GM19397 (cell line): ENCODE results near the gene TSPAN18.

Experiments
- ATAC-seq: cut with Tn5 transposase; IDR thresholded peaks from one replicate; pipeline ENCODE4 v1.9.1; 2021; ENCODE audit warnings: mild to moderate bottlenecking, moderate library complexity; ENCODE audit not compliant: unreplicated experiment

The TSPAN18 gene

GRCh38 chr11:44817207-44817949, 90.6 kb downstream of the TSPAN18 start:
- no peak for ATAC-seq

- ATAC-seq = no peak
Measured at GRCh38 chr11:44818110-44818509, 91.3 kb downstream of the TSPAN18 start.

- ATAC-seq = no peak
Measured at GRCh38 chr11:44819346-44819745, 92.6 kb downstream of the TSPAN18 start.

- no peak for ATAC-seq
Measured at GRCh38 chr11:44822369-44822768, 95.6 kb downstream of the TSPAN18 start.

GRCh38 chr11:44823006-44823405, 96.2 kb downstream of the TSPAN18 start:
- no peak for ATAC-seq

- no peak for ATAC-seq
Measured at GRCh38 chr11:44823868-44824267, 97.1 kb downstream of the TSPAN18 start.

- no peak for ATAC-seq
Measured at GRCh38 chr11:44824300-44824704, 97.5 kb downstream of the TSPAN18 start.

GRCh38 chr11:44825058-44825785, 98.5 kb downstream of the TSPAN18 start:
- ATAC-seq = no peak

GRCh38 chr11:44826922-44827643, 100.3 kb downstream of the TSPAN18 start:
- no peak for ATAC-seq

- no peak for ATAC-seq
Measured at GRCh38 chr11:44828296-44828695, 101.5 kb downstream of the TSPAN18 start.

GRCh38 chr11:44829838-44830237, 103.1 kb downstream of the TSPAN18 start:
- ATAC-seq = no peak

- no peak for ATAC-seq
Measured at GRCh38 chr11:44831605-44832394, 105.0 kb downstream of the TSPAN18 start.

GRCh38 chr11:44832452-44832851, 105.7 kb downstream of the TSPAN18 start:
- no peak for ATAC-seq

- ATAC-seq = no peak
Measured at GRCh38 chr11:44833221-44833876, 106.6 kb downstream of the TSPAN18 start.

GRCh38 chr11:44833877-44834452, 107.2 kb downstream of the TSPAN18 start:
- ATAC-seq = no peak

GRCh38 chr11:44834846-44835245, 108.1 kb downstream of the TSPAN18 start:
- ATAC-seq = no peak

GRCh38 chr11:44835296-44835695, 108.5 kb downstream of the TSPAN18 start:
- ATAC-seq = no peak

GRCh38 chr11:44835938-44836337, 109.2 kb downstream of the TSPAN18 start:
- no peak for ATAC-seq

- no peak for ATAC-seq
Measured at GRCh38 chr11:44837661-44838060, 110.9 kb downstream of the TSPAN18 start.

GRCh38 chr11:44839458-44840084, 112.8 kb downstream of the TSPAN18 start:
- no peak for ATAC-seq
